ENCODE data around the gene CFAP100.

The CFAP100 gene

GRCh38 chr3:126464093-126464492 is 69.4 kb downstream of the CFAP100 start:
- TF ChIP-seq GATA2 (IDR thresholded peaks at IDR 0.05; ENCODE audit: low read depth, low read length), result no peak
- no peak for TF ChIP-seq GATA3 (IDR thresholded peaks at IDR 0.05; ENCODE audit: low read depth, low read length)

- no peak for TF ChIP-seq GATA3 (IDR thresholded peaks at IDR 0.05; ENCODE audit: low read depth, low read length)
- TF ChIP-seq GATA2 (IDR thresholded peaks at IDR 0.05; ENCODE audit: low read depth, low read length), result no peak
Measured at GRCh38 chr3:126464494-126464893, 69.8 kb downstream of the CFAP100 start.

- no peak for TF ChIP-seq GATA3 (IDR thresholded peaks at IDR 0.05; ENCODE audit: low read depth, low read length)
- TF ChIP-seq GATA2 (IDR thresholded peaks at IDR 0.05; ENCODE audit: low read depth, low read length), result no peak
Measured at GRCh38 chr3:126464997-126465396, 70.3 kb downstream of the CFAP100 start.

- TF ChIP-seq GATA2 (IDR thresholded peaks at IDR 0.05; ENCODE audit: low read depth, low read length) (no peak), GATA3 (IDR thresholded peaks at IDR 0.05; ENCODE audit: low read depth, low read length) (no peak)
Measured at GRCh38 chr3:126465928-126466544, 71.3 kb downstream of the CFAP100 start.

GRCh38 chr3:126466886-126467610 is 72.3 kb downstream of the CFAP100 start:
- TF ChIP-seq GATA2 (IDR thresholded peaks at IDR 0.05; ENCODE audit: low read depth, low read length) (no peak), GATA3 (IDR thresholded peaks at IDR 0.05; ENCODE audit: low read depth, low read length) (no peak)

- no peak for TF ChIP-seq GATA2 (IDR thresholded peaks at IDR 0.05; ENCODE audit: low read depth, low read length)
- no peak for TF ChIP-seq GATA3 (IDR thresholded peaks at IDR 0.05; ENCODE audit: low read depth, low read length)
Measured at GRCh38 chr3:126467611-126467955, 72.9 kb downstream of the CFAP100 start.

- no peak for TF ChIP-seq GATA2 (IDR thresholded peaks at IDR 0.05; ENCODE audit: low read depth, low read length)
- TF ChIP-seq GATA3 (IDR thresholded peaks at IDR 0.05; ENCODE audit: low read depth, low read length), result no peak
Measured at GRCh38 chr3:126468028-126468891, 73.6 kb downstream of the CFAP100 start.

- TF ChIP-seq GATA3 (IDR thresholded peaks at IDR 0.05; ENCODE audit: low read depth, low read length), result no peak
- TF ChIP-seq GATA2 (IDR thresholded peaks at IDR 0.05; ENCODE audit: low read depth, low read length), result no peak
Measured at GRCh38 chr3:126469479-126469878, 74.8 kb downstream of the CFAP100 start.

GRCh38 chr3:126472277-126473006 is 77.7 kb downstream of the CFAP100 start:
- peak; percentile 48; the same call in 1 of the 2 replicates for TF ChIP-seq GATA2 (IDR thresholded peaks at IDR 0.05; ENCODE audit: low read depth, low read length)
- no peak for TF ChIP-seq GATA3 (IDR thresholded peaks at IDR 0.05; ENCODE audit: low read depth, low read length)

- no peak for TF ChIP-seq GATA3 (IDR thresholded peaks at IDR 0.05; ENCODE audit: low read depth, low read length)
- no peak for TF ChIP-seq GATA2 (IDR thresholded peaks at IDR 0.05; ENCODE audit: low read depth, low read length)
Measured at GRCh38 chr3:126473292-126474168, 78.8 kb downstream of the CFAP100 start.

- no peak for TF ChIP-seq GATA3 (IDR thresholded peaks at IDR 0.05; ENCODE audit: low read depth, low read length)
- TF ChIP-seq GATA2 (IDR thresholded peaks at IDR 0.05; ENCODE audit: low read depth, low read length), result no peak
Measured at GRCh38 chr3:126474498-126475412, 80.0 kb downstream of the CFAP100 start.
